HUDEP-2 (cell line): ENCODE measurements around the gene RYR3.
A peak's percentile ranks its signal among the peaks of the same experiment; 100 is the strongest.
"Not testable (repeated sequence)": the region's sequence is repeated elsewhere in the genome, so short reads cannot be mapped to it uniquely, and the experiment has no call there.

Source experiments
- DNase-seq, 76 experiments: peaks; one replicate each; lab custom pipeline; 2025; ENCODE audit not compliant: unreplicated experiment in 76 of 76; lab: John Stamatoyannopoulos, UW

Gene RYR3

DNA sequence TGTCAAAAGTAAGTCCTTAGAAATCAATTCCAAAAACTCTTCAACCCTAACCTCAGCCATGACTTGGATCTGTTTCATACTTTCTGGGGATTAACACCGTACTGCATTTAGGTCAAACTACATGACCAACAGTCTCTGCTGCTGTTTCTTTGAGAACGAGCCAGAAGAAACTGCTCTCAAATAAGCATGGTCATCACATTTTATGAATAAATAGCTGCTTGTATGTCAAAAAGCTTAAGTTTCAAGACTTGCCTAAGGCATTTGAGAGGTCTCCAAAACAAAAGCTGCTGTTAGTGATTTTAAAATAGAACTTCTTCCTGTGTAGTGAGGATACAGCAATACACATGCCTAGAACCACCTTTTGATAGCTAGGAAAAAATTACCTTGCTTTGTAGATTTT, 491.2 kb downstream of the RYR3 start:
- no peak for DNase-seq

DNA sequence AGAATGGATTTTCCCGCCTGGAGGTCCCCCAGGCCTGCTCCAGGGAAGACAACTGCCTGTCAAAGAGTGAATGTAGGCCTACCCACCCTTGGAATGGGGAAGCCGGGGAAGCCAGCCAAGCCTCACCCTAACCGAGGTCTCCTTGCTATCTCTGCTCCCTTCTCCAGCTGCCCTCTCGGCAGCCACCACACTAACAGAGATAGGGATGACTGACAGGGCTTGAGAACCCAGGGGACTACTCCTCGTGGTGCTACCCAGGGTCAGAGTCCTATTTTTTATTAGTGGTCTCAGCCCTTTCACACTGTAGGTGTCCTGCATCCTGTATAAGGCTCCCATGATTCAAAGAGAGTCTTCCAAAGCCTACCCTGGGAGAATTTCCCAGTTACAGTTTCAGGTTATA, 496.9 kb downstream of the RYR3 start:
- DNase-seq = peak in 61 of 76 experiments; percentile 5 to 84 (median 52)

DNA sequence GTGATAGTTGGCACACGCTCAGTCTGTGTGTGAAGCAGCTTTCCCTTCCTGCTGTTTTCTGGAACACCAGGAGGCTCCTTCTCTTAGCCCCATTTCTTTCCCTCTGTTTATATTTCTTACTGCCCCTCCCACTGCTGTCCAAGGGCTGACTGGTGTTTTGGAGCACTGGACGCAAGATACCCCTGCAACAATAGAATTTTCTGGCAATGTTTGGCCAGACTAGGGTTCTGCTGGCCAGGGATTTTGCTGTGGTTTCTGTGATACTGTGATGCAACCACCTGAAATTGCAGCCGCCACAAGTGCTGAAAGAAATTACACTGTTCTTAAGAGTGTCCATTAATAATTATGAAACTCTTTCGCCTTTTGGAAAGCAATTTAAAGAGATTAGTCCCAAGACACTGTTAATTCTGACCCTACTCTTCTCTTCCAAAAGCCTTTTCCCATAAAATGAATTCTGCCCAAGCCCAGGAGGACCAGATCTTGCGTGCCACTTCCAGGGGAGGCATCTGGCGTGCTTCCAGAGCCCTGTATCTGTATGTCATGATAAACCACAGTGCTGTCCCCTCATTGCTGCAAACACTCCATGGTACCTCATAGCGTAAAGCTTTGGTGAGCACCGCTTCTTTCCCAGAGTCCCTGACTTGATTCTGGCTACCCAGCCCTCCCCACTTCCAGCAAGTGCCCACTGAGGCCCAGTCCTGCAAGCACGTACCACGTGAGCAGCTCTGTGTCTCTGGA, 498.1 kb downstream of the RYR3 start:
- peak in 32 of 76 experiments; percentile 2 to 57 (median 22) for DNase-seq

DNA sequence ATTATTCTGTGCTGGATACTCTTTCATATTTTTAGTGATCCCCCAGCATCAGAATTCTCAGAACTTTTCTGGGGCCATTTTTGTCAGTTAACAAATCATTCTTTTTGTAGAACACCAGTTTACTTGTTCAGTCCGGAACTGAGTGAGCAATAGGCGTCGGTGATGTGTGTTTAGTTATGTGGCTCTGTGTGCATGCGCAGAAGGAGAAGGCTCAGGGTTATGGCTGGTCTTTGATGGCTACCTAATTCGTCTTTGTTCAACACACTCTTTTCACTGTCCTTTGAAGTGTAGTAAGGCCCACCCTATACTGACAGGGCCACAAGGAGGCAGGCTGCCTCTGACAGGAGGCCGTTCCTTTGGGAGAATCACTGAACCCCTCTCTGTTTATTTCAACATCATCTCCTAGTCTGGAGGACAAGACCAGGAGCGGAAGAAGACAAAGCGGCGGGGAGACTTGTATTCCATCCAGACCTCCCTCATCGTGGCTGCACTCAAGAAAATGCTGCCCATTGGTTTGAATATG, 499.4 kb downstream of the RYR3 start:
- no peak for DNase-seq

DNA sequence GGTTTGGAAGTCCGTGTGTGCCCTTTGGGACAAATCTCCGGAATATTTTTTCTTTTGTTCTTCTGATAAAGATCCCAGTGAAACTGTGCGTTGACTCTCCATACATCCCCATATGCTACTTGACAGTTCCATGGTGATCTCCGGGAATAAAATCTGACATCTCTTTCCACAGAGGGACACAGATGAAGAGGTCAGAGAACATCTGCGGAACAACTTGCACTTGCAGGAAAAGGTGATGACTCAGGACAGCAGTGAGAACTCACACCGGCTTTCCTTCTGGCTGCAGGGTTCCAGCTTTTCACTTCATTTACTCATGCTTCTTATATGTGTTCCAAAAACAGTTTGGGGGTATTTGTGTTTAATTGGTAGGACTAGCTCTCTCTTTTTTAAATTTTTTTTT, 500.0 kb downstream of the RYR3 start:
- no peak for DNase-seq

DNA sequence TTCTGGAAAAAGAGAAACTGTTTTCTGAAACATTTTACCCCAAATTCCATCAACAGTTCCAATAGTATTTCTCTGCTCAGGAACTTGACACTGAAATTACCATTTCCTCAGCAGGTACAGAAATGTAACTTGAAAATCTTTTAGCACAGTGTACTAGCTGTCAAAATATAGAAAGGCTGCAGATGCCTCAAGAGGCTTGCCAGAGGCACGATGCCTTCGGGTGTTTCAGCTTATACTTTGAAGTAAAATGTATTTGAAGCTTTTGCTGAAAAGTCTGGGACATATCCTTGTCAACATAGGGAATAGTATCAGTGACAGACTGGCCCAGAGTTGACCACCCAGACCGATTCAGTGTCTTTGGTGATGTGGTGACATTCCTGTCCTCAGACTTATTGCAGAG, 503.1 kb downstream of the RYR3 start:
- DNase-seq = no peak

DNA sequence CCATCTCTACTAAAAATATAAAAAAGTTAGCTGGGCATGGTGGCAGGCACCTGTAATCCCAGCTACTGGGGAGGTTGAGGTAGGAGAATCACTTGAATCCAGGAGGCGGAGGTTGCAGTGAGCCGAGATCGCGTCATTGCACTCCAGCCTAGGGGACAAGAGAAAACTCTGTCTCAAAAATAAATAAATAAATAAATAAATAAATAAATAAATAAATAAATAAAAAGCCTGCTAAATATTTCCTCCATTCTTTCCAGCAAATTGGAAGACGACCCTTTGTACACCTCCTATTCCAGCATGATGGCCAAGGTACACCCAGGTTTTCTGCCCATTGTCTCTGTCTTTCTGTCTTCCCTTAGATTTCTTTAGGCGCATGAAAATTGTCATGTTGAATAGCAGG, 508.7 kb downstream of the RYR3 start:
- not testable (repeated sequence) for DNase-seq

DNA sequence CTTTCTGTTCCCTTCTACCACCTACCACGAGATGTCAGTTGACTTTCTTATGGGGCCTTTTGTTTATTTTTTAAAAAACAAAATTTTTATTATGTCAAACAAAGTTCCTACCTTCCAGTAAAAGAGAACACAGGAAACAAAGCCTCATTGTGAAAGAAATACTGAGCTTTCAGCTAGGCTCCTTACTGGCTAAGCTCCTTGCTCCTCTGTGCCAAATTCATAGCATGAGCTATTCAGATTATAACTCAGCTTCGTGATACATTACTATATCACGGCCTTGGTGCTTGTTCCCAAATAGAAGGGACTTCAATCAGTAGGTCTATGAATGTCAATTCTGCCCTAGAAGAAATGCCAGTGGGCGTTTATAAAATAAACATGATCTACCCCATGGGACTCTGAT, 511.7 kb downstream of the RYR3 start:
- no peak for DNase-seq

DNA sequence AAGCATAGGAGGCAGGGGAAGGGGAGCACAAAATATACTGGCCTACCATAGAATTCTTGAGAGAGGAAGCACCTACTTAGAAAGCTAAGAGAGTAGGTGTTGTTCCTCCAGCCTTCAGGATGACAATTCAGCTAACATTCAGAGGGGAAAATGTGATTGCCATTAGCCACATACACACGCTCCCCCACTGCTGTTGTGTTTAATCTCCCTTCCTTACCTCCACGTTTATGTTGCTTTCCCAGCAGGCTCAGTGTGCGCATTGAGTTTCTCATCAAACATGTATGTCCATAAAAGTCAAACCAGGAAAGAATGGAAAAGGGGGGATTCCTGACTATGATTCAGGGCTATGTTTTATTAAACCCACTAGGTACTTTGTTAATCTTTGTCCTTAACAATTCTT, 512.4 kb downstream of the RYR3 start:
- no peak for DNase-seq

DNA sequence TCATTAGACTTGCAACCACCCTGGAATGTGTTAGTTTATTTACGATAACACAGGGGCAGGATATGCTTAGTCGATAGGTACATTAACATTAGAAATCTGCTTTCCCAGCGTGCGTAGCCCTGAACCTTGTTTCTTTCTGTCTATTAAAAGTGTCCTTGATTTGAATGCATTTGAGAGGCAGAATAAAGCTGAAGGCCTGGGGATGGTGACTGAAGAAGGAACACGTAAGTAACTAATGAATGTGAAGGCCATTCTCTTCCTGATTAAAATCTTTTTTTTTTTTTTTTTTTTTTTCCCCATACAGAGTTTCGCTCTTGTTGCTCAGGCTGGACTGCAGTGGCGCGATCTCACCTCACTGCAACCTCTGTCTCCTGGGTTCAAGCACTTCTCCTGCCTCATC, 514.7 kb downstream of the RYR3 start:
- DNase-seq = no peak

DNA sequence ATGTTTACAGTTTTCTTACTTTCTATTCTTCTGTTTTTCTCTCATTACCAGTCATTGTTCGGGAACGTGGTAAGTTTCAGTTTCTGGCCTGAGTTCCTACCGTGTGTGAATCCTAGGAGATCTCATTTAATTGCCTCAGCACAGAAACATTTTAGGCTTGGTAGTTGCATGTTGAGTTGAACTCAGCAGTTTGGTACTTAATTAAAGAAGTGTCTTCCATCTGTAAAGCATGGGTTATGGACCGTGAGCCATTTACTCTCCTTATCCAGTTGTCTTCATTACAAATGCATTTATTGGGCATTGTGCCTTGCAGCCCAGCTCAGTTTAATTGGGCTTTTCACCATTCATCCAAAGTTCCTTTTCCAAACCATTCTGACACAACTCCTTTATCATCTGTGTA, 515.4 kb downstream of the RYR3 start:
- no peak for DNase-seq

DNA sequence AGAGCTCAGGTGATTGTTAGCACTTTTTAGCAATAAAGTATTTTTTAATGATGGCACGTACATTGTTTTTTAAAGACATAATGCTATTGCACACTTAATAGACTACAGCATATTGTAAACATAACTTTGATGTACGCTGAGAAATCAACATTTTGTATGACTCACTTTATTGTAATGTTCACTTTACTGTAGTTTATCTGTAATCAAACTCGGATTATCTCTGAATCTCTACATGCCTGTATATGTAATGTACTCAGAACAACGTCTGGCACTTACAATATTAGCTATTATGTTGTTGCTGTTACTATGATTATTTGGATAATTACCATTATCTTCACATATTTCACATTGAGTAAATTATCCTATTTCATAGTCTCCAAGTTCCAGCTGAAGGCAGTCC, 519.6 kb downstream of the RYR3 start:
- DNase-seq = no peak

DNA sequence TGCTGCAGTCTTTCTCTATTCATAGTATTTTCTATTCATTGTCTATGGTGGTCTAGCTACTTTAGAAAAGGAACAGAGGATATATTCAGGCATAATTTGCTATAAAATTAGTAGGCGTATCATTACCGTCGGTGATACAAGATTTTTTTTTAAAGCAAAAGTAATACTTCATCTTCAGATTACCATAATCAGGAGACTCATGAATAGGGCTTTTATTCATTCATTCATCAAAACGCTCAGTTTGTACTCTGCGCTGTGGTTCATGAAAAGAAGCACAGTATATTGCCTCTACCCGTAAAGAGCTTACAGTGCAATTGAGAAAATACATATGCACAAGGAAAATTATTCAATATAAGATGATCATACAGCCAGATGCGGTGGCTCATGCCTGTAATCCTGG, 520.9 kb downstream of the RYR3 start:
- no peak for DNase-seq

DNA sequence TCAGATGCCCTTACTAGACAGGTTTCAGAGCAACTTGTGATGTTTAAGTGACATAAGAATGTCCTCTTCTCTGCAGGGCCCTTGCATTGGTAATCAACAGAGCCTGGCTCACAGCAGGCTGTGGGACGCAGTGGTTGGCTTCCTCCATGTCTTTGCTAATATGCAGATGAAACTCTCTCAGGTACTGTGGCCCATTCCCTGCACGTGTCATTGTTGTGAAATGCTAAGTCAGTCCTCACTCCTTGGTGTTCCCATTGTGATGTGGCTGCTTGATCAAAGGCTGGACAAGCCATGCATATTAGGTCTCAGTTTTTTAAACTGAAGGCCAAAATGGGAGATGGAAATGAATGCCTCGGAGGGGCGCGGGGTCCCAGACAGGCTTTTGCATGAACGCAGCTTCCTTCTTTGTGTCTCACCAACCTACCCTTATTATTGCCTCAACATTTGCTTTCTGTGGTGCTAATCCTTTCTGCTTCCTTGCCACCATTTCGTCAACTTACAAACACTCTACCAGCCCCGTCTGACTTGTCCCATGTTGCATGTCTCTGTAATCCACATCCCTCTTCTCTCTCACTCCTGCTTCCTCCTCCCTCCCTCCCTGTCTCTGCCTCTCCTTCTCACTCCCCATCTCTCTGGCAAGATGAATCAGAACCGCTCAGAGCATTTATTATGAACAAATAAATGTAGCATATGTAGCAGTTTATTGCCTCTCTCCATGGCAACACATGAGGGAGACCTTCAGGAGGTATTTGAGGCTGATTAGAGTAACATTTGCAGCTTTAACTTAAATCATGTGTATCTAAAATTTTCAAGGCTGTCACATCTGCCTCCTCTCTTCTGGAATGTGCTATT, 524.4 kb downstream of the RYR3 start:
- DNase-seq = no peak

DNA sequence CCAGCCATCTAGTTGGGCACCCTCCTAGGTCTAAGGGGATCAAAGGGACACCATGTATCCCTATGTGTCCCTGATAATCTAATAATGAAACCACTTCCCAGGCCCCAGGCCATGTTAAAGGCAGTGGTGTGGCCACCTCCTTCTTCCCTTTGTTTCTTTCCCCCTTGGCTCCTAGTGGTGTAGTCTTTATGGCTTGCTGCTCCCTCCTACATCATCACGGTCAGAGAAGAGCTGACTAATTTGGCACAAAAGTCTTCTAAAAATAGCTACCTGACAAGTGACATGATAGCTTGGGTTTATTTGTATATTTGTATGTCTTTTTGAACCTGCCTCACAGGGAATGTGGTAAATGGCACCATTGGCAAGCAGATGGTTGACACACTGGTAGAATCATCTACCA, 526.5 kb downstream of the RYR3 start:
- DNase-seq = no peak

DNA sequence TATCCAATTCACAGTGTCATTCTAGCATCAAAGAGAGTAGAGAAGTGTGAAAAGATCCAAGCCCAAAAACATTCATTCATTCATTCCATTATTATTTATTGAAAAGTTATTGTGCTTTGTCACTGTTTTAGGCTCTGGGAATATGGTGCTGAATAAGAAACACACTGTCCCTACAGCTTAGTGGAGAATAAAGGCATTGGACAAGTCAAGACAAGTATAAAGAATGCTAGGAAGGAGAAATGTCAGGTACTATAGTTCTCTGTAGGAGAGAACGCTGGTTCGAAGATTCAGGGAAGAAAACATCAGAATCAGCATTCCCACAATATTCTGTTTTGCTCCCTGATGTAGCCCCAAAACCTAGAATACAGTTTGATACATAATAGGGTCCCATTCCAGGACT, 528.8 kb downstream of the RYR3 start:
- DNase-seq = no peak

DNA sequence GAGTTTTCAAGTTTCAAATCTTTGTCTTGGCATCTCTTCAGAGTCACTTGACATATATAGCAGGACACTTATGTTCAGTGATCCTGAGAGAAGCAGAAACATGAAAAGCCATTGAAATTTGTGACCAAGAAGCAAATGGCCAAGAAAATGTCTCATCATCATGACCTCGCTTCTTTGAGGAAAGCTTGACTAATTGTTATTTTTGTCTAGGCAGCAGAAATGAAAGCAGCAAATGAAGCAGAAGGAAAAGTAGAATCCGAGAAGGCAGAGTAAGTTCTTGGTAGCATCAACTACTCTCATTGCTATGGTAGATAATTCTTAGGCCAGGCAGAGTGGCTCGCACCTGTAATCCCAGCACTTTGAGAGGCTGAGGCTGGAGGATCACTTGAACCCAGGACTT, 529.8 kb downstream of the RYR3 start:
- no peak for DNase-seq

DNA sequence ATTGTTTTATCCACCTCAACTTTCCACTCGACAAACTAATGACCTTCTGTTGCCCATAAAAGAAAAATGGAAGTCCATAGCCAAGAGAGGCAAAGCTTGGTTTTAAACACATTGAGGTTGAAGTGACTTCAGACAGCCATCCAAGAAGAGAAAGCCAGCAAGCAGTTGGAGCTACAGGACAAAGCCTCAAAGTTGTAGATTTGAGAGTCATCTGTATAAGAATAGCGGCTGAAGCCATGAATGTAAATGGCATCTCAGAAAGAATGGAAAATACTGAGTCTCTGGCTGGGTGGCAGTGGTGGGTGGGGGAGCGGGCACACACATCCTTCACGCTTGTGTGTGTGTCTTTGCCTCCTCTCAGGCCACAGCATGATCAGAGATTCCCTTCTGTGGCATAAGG, 533.4 kb downstream of the RYR3 start:
- no peak for DNase-seq

DNA sequence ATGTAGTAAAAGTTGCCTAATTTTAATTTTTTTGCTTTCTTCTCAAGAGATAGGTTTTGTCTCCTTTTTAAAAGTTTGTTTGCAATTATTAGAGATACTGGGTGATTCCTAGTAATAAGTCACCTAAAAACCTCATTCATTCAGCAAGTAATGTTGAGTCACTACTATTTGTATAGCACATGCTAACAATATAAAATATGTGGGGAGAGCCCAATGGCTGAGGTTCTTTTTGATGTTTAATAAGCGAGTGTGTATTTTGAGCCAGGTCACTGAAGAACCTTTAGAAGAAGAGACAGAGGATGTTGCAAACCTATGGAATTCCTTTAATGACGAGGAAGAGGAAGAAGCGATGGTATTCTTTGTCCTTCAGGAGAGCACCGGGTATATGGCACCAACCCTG, 533.8 kb downstream of the RYR3 start:
- no peak for DNase-seq

DNA sequence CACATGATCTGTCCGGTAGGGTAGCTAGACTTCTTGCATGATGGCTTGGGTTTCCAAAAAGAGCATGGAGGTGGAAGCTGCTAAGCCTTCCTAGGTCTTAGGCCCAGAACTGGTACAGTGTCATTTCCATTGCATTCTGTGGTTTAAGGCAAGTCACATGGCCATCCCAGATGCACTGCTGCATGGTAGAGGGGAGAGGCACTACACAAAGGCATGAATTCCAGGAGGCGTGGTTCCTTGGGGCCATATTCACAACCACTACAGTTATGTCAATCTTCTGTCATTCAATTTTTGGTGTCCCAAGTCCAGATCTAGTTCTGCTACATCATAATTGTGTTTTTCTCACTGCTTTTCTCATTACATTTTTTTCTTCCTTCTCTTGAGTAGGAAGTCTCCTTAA, 535.4 kb downstream of the RYR3 start:
- DNase-seq = no peak

DNA sequence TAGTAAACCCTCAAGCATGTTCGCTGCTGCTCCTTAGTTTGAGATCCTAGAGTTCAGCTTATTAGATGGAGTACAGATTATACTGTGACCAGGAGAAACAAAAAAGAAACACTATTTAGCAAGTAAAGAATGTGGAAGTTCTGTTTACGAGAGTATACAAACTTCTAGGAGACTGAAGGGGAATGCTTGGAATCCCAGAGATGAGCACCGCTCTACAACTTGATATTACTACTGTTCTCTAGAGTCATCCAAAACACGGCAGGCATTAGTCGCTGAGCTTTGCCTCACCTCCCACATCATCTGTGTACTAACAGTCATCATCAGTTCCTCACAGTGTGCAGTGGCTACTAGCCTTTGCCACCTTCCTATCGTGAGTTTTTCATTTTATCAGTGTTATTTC, 536.1 kb downstream of the RYR3 start:
- no peak for DNase-seq

DNA sequence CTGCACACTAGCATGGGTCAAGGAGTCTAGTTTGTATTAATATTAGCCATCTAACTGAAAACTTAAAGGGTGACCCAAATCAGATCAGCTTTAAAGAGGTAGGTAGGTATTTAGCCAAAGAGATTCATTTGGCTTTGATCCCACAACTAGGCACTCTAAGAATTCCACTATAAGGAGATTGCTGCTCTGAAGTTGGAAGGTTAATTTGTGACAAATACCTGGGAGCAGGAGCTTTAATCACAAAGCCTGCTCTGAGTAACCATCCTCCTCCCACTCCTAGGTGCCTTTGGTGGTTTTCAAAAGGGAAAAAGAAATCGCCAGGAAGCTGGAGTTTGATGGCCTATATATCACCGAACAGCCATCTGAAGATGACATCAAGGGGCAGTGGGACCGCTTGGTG, 537.2 kb downstream of the RYR3 start:
- DNase-seq = no peak
